Uterus (tissue), 4 donors: Measurements from ENCODE around the gene CRYGC. TPM values are rescaled to one million over a fixed set of nuclear protein-coding genes. Genes with fewer than 3 reads are reported as not detected.
"Not testable (repeated sequence)": the region's sequence is repeated elsewhere in the genome, so short reads cannot be mapped to it uniquely, and the experiment has no call there.

Experiments used
- DNase-seq, 2 donors: peaks; one replicate each; pipeline ENCODE4 v3.0.0-alpha.2; 2019 to 2020
- H3K27ac ChIP-seq, 2 donors: fragments of 200-600 bp; sonication (generic); 1 replicate in 1 of 2; 2 replicates in 1 of 2; pipeline ENCODE4 v1.5.1; 2016 to 2018
- H3K27me3 ChIP-seq, 2 donors: fragments of 200-600 bp; sonication (generic); one replicate each; pipeline ENCODE4 v1.5.1; 2018 to 2019; ENCODE audit warnings: control low read depth in 1 of 2
- H3K36me3 ChIP-seq, 2 donors: fragments of 200-600 bp; sonication (generic); one replicate each; pipeline ENCODE4 v1.5.1; 2019; ENCODE audit warnings: control low read depth in 1 of 2
- H3K4me1 ChIP-seq, 2 donors: fragments of 200-600 bp; sonication (generic); one replicate each; pipeline ENCODE4 v1.5.1; 2018 to 2019; ENCODE audit warnings: control low read depth in 1 of 2
- H3K4me3 ChIP-seq, 2 donors: fragments of 200-600 bp; sonication (generic); 1 replicate in 1 of 2; 2 replicates in 1 of 2; pipeline ENCODE4 v1.5.1; 2018 to 2019; ENCODE audit warnings: mild to moderate bottlenecking in 1 of 2
- H3K9me3 ChIP-seq, 2 donors: fragments of 200-600 bp; sonication (generic); one replicate each; pipeline ENCODE4 v1.5.1; 2019; ENCODE audit warnings: control low read depth in 1 of 2
- CTCF ChIP-seq, 4 experiments: fragments of 200-600 bp in 2 of 4; fragments of 450-650 bp in 2 of 4; sonication (generic) in 2 of 4; IDR thresholded peaks; one replicate each; pipeline ENCODE4 v1.5.1; 2016 to 2019; ENCODE audit warnings: antibody characterized with exemption in 4 of 4, mild to moderate bottlenecking in 2 of 4, moderate library complexity in 1 of 4
- POLR2A ChIP-seq, 2 donors: fragments of 450-650 bp; IDR thresholded peaks; one replicate each; pipeline ENCODE4 v1.6.1; 2016; ENCODE audit warnings: antibody characterized with exemption in 2 of 2, mild to moderate bottlenecking in 1 of 2, moderate library complexity in 1 of 2
- intact Hi-C: fragments of 100-400 bp; cut with DNase I; formaldehyde crosslinking; loops from one replicate; pipeline ENCODE4 v1.15.1; 2023; ENCODE audit warnings: low total_unique reads
- total RNA-seq, 4 donors: library from RNA; depleted of rRNA in 3 of 4; stranded (reverse); fragments of >200 nt in 3 of 4; gene quantifications; one replicate each; pipeline versions ENCODE4 v1.1.0 to v1.2.4, GENCODE V29; 2014 to 2023
- donor health status: DM: yes; HTN: yes; CAD: no.

Gene CRYGC
- total RNA-seq, 4 donors from 2014 or later = not detected

- Histone ChIP-seq H3K36me3 (no peaks in the 10 kb centered on the region), H3K4me1 (no peaks in the 10 kb centered on the region), H3K4me3 (no peak overlapping the region), H3K27ac (no peak overlapping the region), H3K27me3 (no peaks in the 10 kb centered on the region), H3K9me3 (no peaks in the 10 kb centered on the region)
- intact Hi-C loops = no loop called here
- DNase-seq = no peak
- TF ChIP-seq CTCF (IDR thresholded peaks at IDR 0.05) (no peak), POLR2A (IDR thresholded peaks at IDR 0.05) (no peak)
Measured at GRCh38 chr2:208112969-208113368, 16.7 kb downstream of the CRYGC start.

GRCh38 chr2:208112273-208112745 lies 17.3 kb downstream of the CRYGC start:
- H3K27ac ChIP-seq, H3K4me1 ChIP-seq, DNase-seq, H3K27me3 ChIP-seq, intact Hi-C loops, H3K9me3 ChIP-seq, H3K36me3 ChIP-seq: not testable (repeated sequence)
- peak overlapping the region in 1 of 2 donors; percentile 5 for H3K4me3 ChIP-seq

- H3K27me3 ChIP-seq = no peaks in the 10 kb centered on the region
- H3K36me3 ChIP-seq = no peaks in the 10 kb centered on the region
- intact Hi-C loops = no loop called here
- no peak for DNase-seq
- H3K27ac ChIP-seq = no peak overlapping the region
- no peaks in the 10 kb centered on the region for H3K9me3 ChIP-seq
- H3K4me1 ChIP-seq = no peaks in the 10 kb centered on the region
- H3K4me3 ChIP-seq = no peak overlapping the region
- no peak for TF ChIP-seq POLR2A (IDR thresholded peaks at IDR 0.05)
- no peak for TF ChIP-seq CTCF (IDR thresholded peaks at IDR 0.05)
Measured at GRCh38 chr2:208103616-208104015, 26.0 kb downstream of the CRYGC start.

- intact Hi-C loops = no loop called here
- no peaks in the 10 kb centered on the region for H3K4me1 ChIP-seq
- H3K4me3 ChIP-seq = no peak overlapping the region
- no peaks in the 10 kb centered on the region for H3K36me3 ChIP-seq
- H3K27ac ChIP-seq = no peak overlapping the region
- no peak for DNase-seq
- no peaks in the 10 kb centered on the region for H3K27me3 ChIP-seq
- no peak for TF ChIP-seq CTCF (IDR thresholded peaks at IDR 0.05)
- no peak for TF ChIP-seq POLR2A (IDR thresholded peaks at IDR 0.05)
- H3K9me3 ChIP-seq = no peaks in the 10 kb centered on the region
Measured at GRCh38 chr2:208101716-208102631, 27.7 kb downstream of the CRYGC start.

- no peak overlapping the region for H3K27ac ChIP-seq
- intact Hi-C loops = no loop called here
- DNase-seq = no peak
- H3K4me3 ChIP-seq = no peak overlapping the region
- TF ChIP-seq CTCF (IDR thresholded peaks at IDR 0.05) (no peak), POLR2A (IDR thresholded peaks at IDR 0.05) (no peak)
- no peaks in the 10 kb centered on the region for H3K9me3 ChIP-seq
- no peaks in the 10 kb centered on the region for H3K4me1 ChIP-seq
- H3K27me3 ChIP-seq = no peaks in the 10 kb centered on the region
- H3K36me3 ChIP-seq = no peaks in the 10 kb centered on the region
Measured at GRCh38 chr2:208099682-208100470, 29.8 kb downstream of the CRYGC start.

- H3K4me1 ChIP-seq, H3K36me3 ChIP-seq, H3K27me3 ChIP-seq, H3K9me3 ChIP-seq, H3K4me3 ChIP-seq, intact Hi-C loops, H3K27ac ChIP-seq, DNase-seq: not testable (repeated sequence)
Measured at GRCh38 chr2:208098701-208099100, 30.9 kb downstream of the CRYGC start.
